ENCODE data around the gene RITA1.

Gene RITA1

GRCh38 chr12:113224955-113225354 lies 39.4 kb downstream of the RITA1 start:
- no peak for TF ChIP-seq CTCF (IDR thresholded peaks at IDR 0.05; ENCODE audit: low read depth, low read length)
- no peak overlapping the region for H3K27ac ChIP-seq
- H3K9me3 ChIP-seq (ENCODE audit: severe bottlenecking): no peaks in the 10 kb centered on the region
- DNase-seq: no peak
- no peaks in the 10 kb centered on the region for H3K36me3 ChIP-seq
- H3K27me3 ChIP-seq (ENCODE audit: insufficient read depth, low read depth, severe bottlenecking): no peaks in the 10 kb centered on the region
- H3K4me3 ChIP-seq (ENCODE audit: low read depth, low read length): no peak overlapping the region

GRCh38 chr12:113226696-113227568 lies 41.4 kb downstream of the RITA1 start:
- Histone ChIP-seq H3K4me3 (ENCODE audit: low read depth, low read length) (no peak overlapping the region), H3K27me3 (ENCODE audit: insufficient read depth, low read depth, severe bottlenecking) (no peaks in the 10 kb centered on the region), H3K27ac (no peak overlapping the region), H3K9me3 (ENCODE audit: severe bottlenecking) (no peaks in the 10 kb centered on the region), H3K36me3 (0 out of 2 replicates have a peak, but pooled peaks cover 8% of the 10 kb centered on the region)
- no peak for DNase-seq
- no peak for TF ChIP-seq CTCF (IDR thresholded peaks at IDR 0.05; ENCODE audit: low read depth, low read length)

GRCh38 chr12:113227686-113228391 lies 42.3 kb downstream of the RITA1 start:
- Histone ChIP-seq H3K36me3 (peaks cover 11% of the 10 kb centered on the region; the same call in 1 of the 2 replicates), H3K4me3 (ENCODE audit: low read depth, low read length) (no peak overlapping the region), H3K27me3 (ENCODE audit: insufficient read depth, low read depth, severe bottlenecking) (no peaks in the 10 kb centered on the region), H3K9me3 (ENCODE audit: severe bottlenecking) (no peaks in the 10 kb centered on the region), H3K27ac (no peak overlapping the region)
- no peak for TF ChIP-seq CTCF (IDR thresholded peaks at IDR 0.05; ENCODE audit: low read depth, low read length)
- DNase-seq: no peak

GRCh38 chr12:113228394-113229028 lies 43.0 kb downstream of the RITA1 start:
- Histone ChIP-seq H3K9me3 (ENCODE audit: severe bottlenecking) (no peaks in the 10 kb centered on the region), H3K4me3 (ENCODE audit: low read depth, low read length) (no peak overlapping the region), H3K27ac (no peak overlapping the region), H3K27me3 (ENCODE audit: insufficient read depth, low read depth, severe bottlenecking) (no peaks in the 10 kb centered on the region), H3K36me3 (peaks cover 11% of the 10 kb centered on the region; the same call in 1 of the 2 replicates)
- DNase-seq: no peak
- no peak for TF ChIP-seq CTCF (IDR thresholded peaks at IDR 0.05; ENCODE audit: low read depth, low read length)

- Histone ChIP-seq H3K4me3 (ENCODE audit: low read depth, low read length) (no peak overlapping the region), H3K27ac (no peak overlapping the region)
Measured at GRCh38 chr12:113230315-113231234, 45.1 kb downstream of the RITA1 start.

More at GRCh38 chr12:113230315-113231234, 45.1 kb downstream of the RITA1 start:
- Histone ChIP-seq H3K36me3 (peaks cover 11% of the 10 kb centered on the region; the same call in 1 of the 2 replicates), H3K27me3 (ENCODE audit: insufficient read depth, low read depth, severe bottlenecking) (no peaks in the 10 kb centered on the region), H3K9me3 (ENCODE audit: severe bottlenecking) (no peaks in the 10 kb centered on the region)
- no peak for TF ChIP-seq CTCF (IDR thresholded peaks at IDR 0.05; ENCODE audit: low read depth, low read length)
- DNase-seq: no peak
